Prostate gland (tissue), 2 donors: ENCODE results near the gene MINK1.

Source experiments
- CTCF ChIP-seq, 4 experiments: fragments of 200-600 bp in 2 of 4; fragments of 450-650 bp in 2 of 4; sonication (generic) in 2 of 4; IDR thresholded peaks; 1 replicate in 3 of 4; 2 replicates in 1 of 4; pipeline ENCODE4 v1.5.1; 2016 to 2019; ENCODE audit warnings: antibody characterized with exemption in 4 of 4, mild to moderate bottlenecking in 2 of 4, moderate library complexity in 2 of 4
- POLR2A ChIP-seq: fragments of 450-650 bp; IDR thresholded peaks from one replicate; pipeline ENCODE4 v1.6.1; 2016; ENCODE audit warnings: antibody characterized with exemption, mild to moderate bottlenecking

GRCh38 chr17:4786106-4786511 lies 47.0 kb upstream of the MINK1 start, which contains the start of gene VMO1:
- TF ChIP-seq CTCF (IDR thresholded peaks at IDR 0.05) (no peak), POLR2A (no peak)
